T-cell (primary cell): ENCODE measurements around the gene AP5S1. TPM values are rescaled to one million over a fixed set of nuclear protein-coding genes. Genes with fewer than 3 reads are reported as not detected.
A peak's percentile ranks its signal among the peaks of the same experiment; 100 is the strongest.
"Not testable (repeated sequence)": the region's sequence is repeated elsewhere in the genome, so short reads cannot be mapped to it uniquely, and the experiment has no call there.

Experiments
- ATAC-seq, 4 experiments: fragments of 200-7000 bp in 3 of 4; fragments of 150-1000 bp in 1 of 4; cut with Tn5 transposase; replicated peaks in 1 of 4; 1 replicate in 3 of 4; 2 replicates in 1 of 4; pipeline ENCODE4 v1.10.0; 2021; ENCODE audit warnings: moderate library complexity in 3 of 4, mild to moderate bottlenecking in 2 of 4, moderate number of reproducible peaks in 1 of 4
- CTCF ChIA-PET, 2 donors: fragments of 300-600 bp; sonication (Branson Sonifier 250); formaldehyde crosslinking; loops; one replicate each; lab custom pipeline; 2022; ENCODE audit warnings: antibody characterized with exemption in 2 of 2; lab: Charles Lee
- POLR2A ChIA-PET, 2 donors: fragments of 300-600 bp; sonication (Branson Sonifier 250); formaldehyde crosslinking; loops; one replicate each; lab custom pipeline; 2022; ENCODE audit warnings: antibody characterized with exemption in 2 of 2; lab: Charles Lee
- DNase-seq, 35 experiments: peaks; one replicate each; pipeline versions ENCODE4 v3.0.0 to v3.0.0-alpha.2; 2013 to 2023
- H3K27ac ChIP-seq: one replicate; pipeline ENCODE4 v1.5.1; 2013; ENCODE audit warnings: low read length
- H3K27me3 ChIP-seq, 2 experiments: replicated peaks in 1 of 2; 1 replicate in 1 of 2; 2 replicates in 1 of 2; pipeline versions ENCODE4 v1.6.1 to v1.7.0; 2013; ENCODE audit warnings: low read length in 1 of 2, mixed read lengths in 1 of 2; ENCODE audit not compliant: control insufficient read depth in 2 of 2, insufficient read depth in 2 of 2; ENCODE audit errors: extremely low read depth in 1 of 2
- H3K36me3 ChIP-seq, 2 donors: 1 replicate in 1 of 2; 2 replicates in 1 of 2; pipeline versions ENCODE4 v1.6.1 to v1.7.0; 2013; ENCODE audit warnings: low read length in 1 of 2; ENCODE audit not compliant: control insufficient read depth in 2 of 2, insufficient read depth in 1 of 2; ENCODE audit errors: extremely low read depth in 1 of 2
- H3K4me1 ChIP-seq, 2 experiments: 1 replicate in 1 of 2; 2 replicates in 1 of 2; pipeline versions ENCODE4 v1.6.1 to v1.7.0; 2013; ENCODE audit warnings: low read length in 2 of 2, mixed read lengths in 1 of 2; ENCODE audit not compliant: insufficient read depth in 2 of 2, control insufficient read depth in 1 of 2; ENCODE audit errors: extremely low read depth in 1 of 2
- H3K4me3 ChIP-seq, 2 donors: 1 replicate in 1 of 2; 2 replicates in 1 of 2; pipeline versions ENCODE4 v1.5.1 to v1.7.0; 2013; ENCODE audit warnings: mild to moderate bottlenecking in 2 of 2, low read length in 1 of 2, moderate library complexity in 1 of 2; ENCODE audit not compliant: control insufficient read depth in 1 of 2; ENCODE audit errors: extremely low read depth in 1 of 2
- H3K9me3 ChIP-seq: 2 replicates; pipeline ENCODE4 v1.7.0; 2013
- H3K27ac Mint-ChIP-seq, 2 donors: one replicate each; pipeline ENCODE4 v1.8.0; 2020 to 2021; ENCODE audit warnings: mild to moderate bottlenecking in 2 of 2, mixed read lengths in 2 of 2
- H3K27me3 Mint-ChIP-seq, 2 donors: one replicate each; pipeline ENCODE4 v1.8.0; 2021 to 2022; ENCODE audit warnings: mixed read lengths in 2 of 2
- H3K36me3 Mint-ChIP-seq: one replicate; pipeline ENCODE4 v1.8.0; 2021; ENCODE audit warnings: mixed read lengths
- H3K4me1 Mint-ChIP-seq, 3 donors: one replicate each; pipeline ENCODE4 v1.8.0; 2020 to 2022; ENCODE audit warnings: mixed read lengths in 3 of 3, mild to moderate bottlenecking in 1 of 3
- H3K4me3 Mint-ChIP-seq, 3 donors: one replicate each; pipeline ENCODE4 v1.8.0; 2020 to 2022; ENCODE audit warnings: mild to moderate bottlenecking in 3 of 3, mixed read lengths in 3 of 3, moderate library complexity in 3 of 3
- H3K9me3 Mint-ChIP-seq, 3 donors: one replicate each; pipeline ENCODE4 v1.8.0; 2020 to 2022; ENCODE audit warnings: mixed read lengths in 3 of 3
- WGBS: methylation state at CpG from one replicate; pipeline ENCODE4 v1.1.5; 2013; ENCODE audit warnings: missing lambda C conversion rate; ENCODE audit not compliant: insufficient coverage; 5-methylcytosine and 5-hydroxymethylcytosine counted together
- total RNA-seq, 35 experiments: library from RNA in 6 of 35; stranded (reverse) in 6 of 35; fragments of 120-200 nt in 1 of 35; gene quantifications; one replicate each; pipeline versions ENCODE4 v1.2.1 to v1.2.4 and lab custom pipeline; 2013 to 2026

Gene AP5S1
- total RNA-seq, 5 donors from 2014 or later (not counting 1 experiment from before 2014, with no cell fraction given): 11.5 to 17.3 (median 14.4) TPM

DNA sequence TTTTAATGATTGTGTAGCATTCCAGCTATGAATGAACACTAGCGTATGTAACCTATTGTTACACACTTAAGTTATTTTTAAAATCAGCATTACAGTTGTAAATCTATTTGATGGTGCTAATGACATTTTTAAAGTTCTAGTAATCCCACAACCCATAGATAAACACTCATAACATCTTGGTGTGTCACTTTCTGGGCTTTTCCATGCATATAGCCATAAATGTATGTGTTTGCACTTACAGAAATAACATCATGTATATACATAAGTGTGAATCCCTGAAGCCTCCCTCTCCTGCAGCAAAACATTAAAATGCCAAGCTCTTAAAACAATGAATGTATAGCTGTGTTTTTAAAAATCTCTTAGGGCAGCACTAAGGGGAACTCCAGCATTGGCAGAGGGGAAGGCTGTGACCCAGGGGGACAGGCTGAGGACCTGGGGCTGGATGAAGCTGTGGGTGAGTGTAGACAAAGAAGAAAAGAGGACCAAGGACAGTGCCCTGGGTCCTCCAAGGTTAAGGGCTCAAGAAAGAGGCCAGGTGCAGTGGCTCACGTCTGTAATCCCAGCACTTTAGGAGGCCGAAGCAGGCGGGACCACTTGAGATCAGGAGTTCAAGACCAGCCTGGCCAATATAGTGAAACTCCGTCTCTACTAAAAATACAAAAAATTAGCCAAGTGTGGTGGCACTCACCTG lies 32.9 kb upstream of the AP5S1 start:
- H3K9me3 ChIP-seq: no peaks in the 10 kb centered on the region
- H3K27me3 ChIP-seq: no peaks in the 10 kb centered on the region
- H3K36me3 ChIP-seq: no peaks in the 10 kb centered on the region
- H3K9me3 Mint-ChIP-seq: no peaks in the 10 kb centered on the region
- H3K4me3 ChIP-seq: peak overlapping the region in 1 of 2 donors; percentile 47
- H3K4me3 Mint-ChIP-seq: peak overlapping the region; percentile 68 to 72 (median 70)
- ChIA-PET CTCF (interaction anchor here in 1 of 2 donors (1.1 to 2.5 kb wide), 5 partner anchors 9 to 33 kb away, joined by 3 to 13 read pairs (median 6); partner anchors contain the start of genes ADISSP, AP5S1 and CDC25B), POLR2A (interaction anchor here (0.5 to 0.6 kb wide), 3 partner anchors 24 to 63 kb away, joined by 3 to 7 read pairs (median 4); no protein-coding TSS in a partner anchor)
- ATAC-seq (no peak), DNase-seq (no peak)
- peaks cover 4% of the 10 kb centered on the region for H3K36me3 Mint-ChIP-seq
- WGBS: 93% methylated on average over 3 of the region's 5 CpGs
- peak overlapping the region; percentile 73 to 75 for H3K27ac Mint-ChIP-seq
- peak overlapping the region; percentile 47 for H3K27ac ChIP-seq
- no peaks in the 10 kb centered on the region for H3K27me3 Mint-ChIP-seq
- H3K4me1 ChIP-seq: peaks cover 14 to 34% of the 10 kb centered on the region in 2 experiments
- peaks cover 30 to 43% (median 36%) of the 10 kb centered on the region in 3 donors for H3K4me1 Mint-ChIP-seq

DNA sequence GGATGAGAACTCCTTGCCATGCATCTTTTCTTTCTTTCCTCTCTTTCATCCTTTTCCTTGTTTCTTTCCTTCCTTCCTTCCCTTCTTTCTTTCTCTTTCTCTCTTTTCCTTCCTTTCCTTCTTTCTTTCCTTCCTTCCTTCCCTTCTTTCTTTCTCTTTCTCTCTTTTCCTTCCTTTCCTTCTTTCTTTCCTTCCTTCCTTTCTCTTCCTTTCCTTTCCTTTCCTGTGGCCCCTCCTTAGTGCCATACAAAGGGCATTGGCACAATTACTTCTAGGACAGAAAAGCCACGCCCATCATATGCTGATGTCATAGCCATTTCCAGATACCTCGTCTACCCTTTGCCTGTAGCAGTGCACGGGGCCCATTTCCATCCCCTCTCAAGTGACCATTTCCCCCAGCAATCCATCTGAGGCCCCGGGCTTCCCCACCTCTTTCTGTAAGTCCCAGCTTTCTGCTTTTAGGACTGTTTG lies 31.6 kb upstream of the AP5S1 start:
- no peaks in the 10 kb centered on the region for H3K36me3 ChIP-seq
- ChIA-PET POLR2A (no interaction called here), CTCF (no interaction called here)
- Mint-ChIP-seq H3K27me3 (no peaks in the 10 kb centered on the region), H3K4me1 (peaks cover 25 to 38% (median 32%) of the 10 kb centered on the region in 3 donors), H3K9me3 (no peaks in the 10 kb centered on the region), H3K4me3 (no peak overlapping the region), H3K36me3 (peaks cover 4% of the 10 kb centered on the region), H3K27ac (peak overlapping the region; percentile 57 to 66)
- DNase-seq: no peak
- H3K4me3 ChIP-seq: no peak overlapping the region
- ATAC-seq: no peak
- no peak overlapping the region for H3K27ac ChIP-seq
- H3K27me3 ChIP-seq: no peaks in the 10 kb centered on the region
- whole genome bisulfite sequencing: 52% methylated on average over 4 of the region's 4 CpGs
- no peaks in the 10 kb centered on the region for H3K9me3 ChIP-seq
- peaks cover 14 to 34% of the 10 kb centered on the region in 2 experiments for H3K4me1 ChIP-seq

DNA sequence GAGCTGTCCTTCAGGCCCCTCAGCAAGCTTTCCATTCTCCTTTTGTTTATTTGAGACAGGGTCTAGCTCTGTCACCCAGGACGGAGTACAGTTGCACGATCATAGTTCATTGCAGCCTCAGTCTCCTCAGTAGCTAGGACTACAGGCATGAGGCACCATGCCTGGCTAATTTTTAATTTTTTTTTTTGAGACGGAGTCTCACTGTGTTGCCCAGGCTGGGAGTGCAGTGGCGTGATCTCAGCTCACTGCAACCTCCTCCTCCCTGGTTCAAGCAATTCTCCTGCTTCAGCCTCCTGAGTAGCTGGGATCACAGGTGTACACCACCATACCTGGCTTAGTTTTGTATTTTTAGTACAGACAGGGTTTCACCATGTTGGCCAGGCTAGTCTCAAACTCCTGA lies 31.1 kb upstream of the AP5S1 start:
- POLR2A ChIA-PET: interaction anchor here in 1 of 2 donors (0.6 kb wide), 1 partner anchor 256 kb away, joined by 3 read pairs; no protein-coding TSS in a partner anchor
- H3K36me3 ChIP-seq, DNase-seq, ATAC-seq, H3K9me3 Mint-ChIP-seq, H3K9me3 ChIP-seq, H3K27me3 ChIP-seq, H3K4me3 ChIP-seq, H3K27ac ChIP-seq, CTCF ChIA-PET, H3K36me3 Mint-ChIP-seq, H3K4me3 Mint-ChIP-seq, H3K27me3 Mint-ChIP-seq: not testable (repeated sequence)
- Mint-ChIP-seq H3K27ac (peak overlapping the region; percentile 57 to 66), H3K4me1 (peaks cover 23 to 38% (median 32%) of the 10 kb centered on the region in 3 donors)
- peaks cover 14 to 34% of the 10 kb centered on the region in 2 experiments for H3K4me1 ChIP-seq
- 96% methylated on average over 4 of the region's 4 CpGs for WGBS

DNA sequence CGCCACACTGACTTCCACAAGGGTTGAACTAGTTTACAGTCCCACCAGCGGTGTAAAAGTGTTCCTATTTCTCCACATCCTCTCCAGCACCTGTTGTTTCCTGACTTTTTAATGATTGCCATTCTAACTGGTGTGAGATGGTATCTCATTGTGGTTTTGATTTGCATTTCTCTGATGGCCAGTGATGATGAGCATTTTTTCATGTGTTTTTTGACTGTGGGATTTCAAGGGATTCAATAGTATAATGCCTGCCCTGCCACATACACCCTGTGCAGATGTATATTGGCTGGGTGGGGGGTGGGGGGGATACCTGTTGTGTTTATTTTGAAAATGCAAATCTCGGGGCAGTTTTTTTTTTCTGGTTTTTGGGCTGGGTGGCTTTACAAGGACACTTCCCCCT lies 26.2 kb upstream of the AP5S1 start:
- H3K9me3 ChIP-seq, POLR2A ChIA-PET, H3K27ac ChIP-seq, H3K4me3 Mint-ChIP-seq, H3K9me3 Mint-ChIP-seq, ATAC-seq, DNase-seq, CTCF ChIA-PET, H3K27me3 Mint-ChIP-seq, H3K36me3 ChIP-seq, H3K27me3 ChIP-seq, H3K4me3 ChIP-seq: not testable (repeated sequence)
- peaks cover 17 to 43% of the 10 kb centered on the region in 2 experiments for H3K4me1 ChIP-seq
- Mint-ChIP-seq H3K27ac (peak overlapping the region in 1 of 2 donors; percentile 34), H3K36me3 (peaks cover 24% of the 10 kb centered on the region), H3K4me1 (peaks cover 22 to 35% (median 31%) of the 10 kb centered on the region in 3 donors)
- no CpG with 5 or more reads among the region's 3 CpGs for WGBS

DNA sequence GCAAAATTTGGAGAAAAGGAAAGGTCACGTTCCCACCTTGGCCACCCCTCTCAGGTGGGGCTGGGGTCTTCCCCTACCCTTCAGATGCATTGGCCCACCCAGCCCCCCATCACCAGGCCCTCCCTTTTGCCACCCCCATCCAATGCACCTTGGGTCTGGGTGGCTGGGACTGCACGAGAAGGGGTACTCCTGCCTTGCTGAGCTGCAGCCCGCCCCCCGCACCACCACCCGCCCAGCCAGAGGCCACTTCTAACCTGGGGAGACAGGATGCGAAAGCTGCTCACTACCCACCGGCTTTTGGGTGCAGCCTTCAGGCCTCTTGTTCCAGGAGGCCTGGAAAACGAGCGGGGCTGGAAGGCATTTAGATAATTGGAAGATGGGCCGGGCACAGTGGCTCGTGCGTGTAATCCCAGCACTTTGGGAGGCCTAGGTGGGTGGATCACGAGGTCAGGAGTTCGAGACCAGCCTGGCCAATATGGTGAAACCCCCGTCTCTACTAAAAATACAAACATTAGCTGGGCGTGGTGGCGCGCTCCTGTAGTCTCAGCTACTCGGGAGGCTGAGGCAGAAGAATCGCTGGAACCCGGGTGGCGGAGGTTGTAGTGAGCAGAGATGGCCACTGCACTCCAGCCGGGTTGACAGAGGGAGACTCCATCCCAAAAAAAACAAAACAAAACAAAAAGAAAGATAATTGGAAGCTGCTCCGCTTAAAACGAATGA lies 25.5 kb upstream of the AP5S1 start:
- peak overlapping the region; percentile 92 to 99 (median 92) for H3K4me3 Mint-ChIP-seq
- H3K4me1 ChIP-seq: peaks cover 21 to 49% of the 10 kb centered on the region in 2 experiments
- peak overlapping the region; percentile 95 for H3K27ac Mint-ChIP-seq
- ChIA-PET CTCF (interaction anchor here in 1 of 2 donors (0.7 kb wide), 1 partner anchor 73 kb away, joined by 3 read pairs; no protein-coding TSS in a partner anchor), POLR2A (interaction anchor here in 1 of 2 donors (0.6 to 0.7 kb wide), 2 partner anchors 196 to 1153 kb away, joined by 3 read pairs; no protein-coding TSS in a partner anchor)
- peak overlapping the region in 1 of 2 donors; percentile 69 for H3K4me3 ChIP-seq
- ATAC-seq (no peak), DNase-seq (no peak)
- no peaks in the 10 kb centered on the region for H3K27me3 ChIP-seq
- H3K27ac ChIP-seq: peak overlapping the region; percentile 83
- H3K36me3 Mint-ChIP-seq: peaks cover 28% of the 10 kb centered on the region
- H3K9me3 ChIP-seq: no peaks in the 10 kb centered on the region
- no peaks in the 10 kb centered on the region for H3K27me3 Mint-ChIP-seq
- H3K9me3 Mint-ChIP-seq: no peaks in the 10 kb centered on the region
- peaks cover 29 to 42% (median 37%) of the 10 kb centered on the region in 3 donors for H3K4me1 Mint-ChIP-seq
- 95% methylated on average over 6 of the region's 25 CpGs for WGBS
- peaks cover 5 to 13% of the 10 kb centered on the region in 2 donors for H3K36me3 ChIP-seq
